ENCODE data around the gene RSPH3.

GRCh38 chr6:159004592-159004991 is 4.6 kb upstream of the RSPH3 start:
- no peak for TF ChIP-seq POLR2A (IDR thresholded peaks at IDR 0.05)
- TF ChIP-seq, protein P1, sequence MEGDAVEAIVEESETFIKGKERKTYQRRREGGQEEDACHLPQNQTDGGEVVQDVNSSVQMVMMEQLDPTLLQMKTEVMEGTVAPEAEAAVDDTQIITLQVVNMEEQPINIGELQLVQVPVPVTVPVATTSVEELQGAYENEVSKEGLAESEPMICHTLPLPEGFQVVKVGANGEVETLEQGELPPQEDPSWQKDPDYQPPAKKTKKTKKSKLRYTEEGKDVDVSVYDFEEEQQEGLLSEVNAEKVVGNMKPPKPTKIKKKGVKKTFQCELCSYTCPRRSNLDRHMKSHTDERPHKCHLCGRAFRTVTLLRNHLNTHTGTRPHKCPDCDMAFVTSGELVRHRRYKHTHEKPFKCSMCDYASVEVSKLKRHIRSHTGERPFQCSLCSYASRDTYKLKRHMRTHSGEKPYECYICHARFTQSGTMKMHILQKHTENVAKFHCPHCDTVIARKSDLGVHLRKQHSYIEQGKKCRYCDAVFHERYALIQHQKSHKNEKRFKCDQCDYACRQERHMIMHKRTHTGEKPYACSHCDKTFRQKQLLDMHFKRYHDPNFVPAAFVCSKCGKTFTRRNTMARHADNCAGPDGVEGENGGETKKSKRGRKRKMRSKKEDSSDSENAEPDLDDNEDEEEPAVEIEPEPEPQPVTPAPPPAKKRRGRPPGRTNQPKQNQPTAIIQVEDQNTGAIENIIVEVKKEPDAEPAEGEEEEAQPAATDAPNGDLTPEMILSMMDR (IDR thresholded peaks at IDR 0.05 in 4 of 5, conservative IDR thresholded peaks at IDR 0.05 in 1 of 5) = no peak

Measured in gastrocnemius medialis (tissue), 4 donors.